ENCODE data around the gene TRAPPC3L.

The TRAPPC3L gene

GRCh38 chr6:116461932-116462885 is 83.3 kb downstream of the TRAPPC3L start:
- peak; percentile 70 for DNase-seq

DNA sequence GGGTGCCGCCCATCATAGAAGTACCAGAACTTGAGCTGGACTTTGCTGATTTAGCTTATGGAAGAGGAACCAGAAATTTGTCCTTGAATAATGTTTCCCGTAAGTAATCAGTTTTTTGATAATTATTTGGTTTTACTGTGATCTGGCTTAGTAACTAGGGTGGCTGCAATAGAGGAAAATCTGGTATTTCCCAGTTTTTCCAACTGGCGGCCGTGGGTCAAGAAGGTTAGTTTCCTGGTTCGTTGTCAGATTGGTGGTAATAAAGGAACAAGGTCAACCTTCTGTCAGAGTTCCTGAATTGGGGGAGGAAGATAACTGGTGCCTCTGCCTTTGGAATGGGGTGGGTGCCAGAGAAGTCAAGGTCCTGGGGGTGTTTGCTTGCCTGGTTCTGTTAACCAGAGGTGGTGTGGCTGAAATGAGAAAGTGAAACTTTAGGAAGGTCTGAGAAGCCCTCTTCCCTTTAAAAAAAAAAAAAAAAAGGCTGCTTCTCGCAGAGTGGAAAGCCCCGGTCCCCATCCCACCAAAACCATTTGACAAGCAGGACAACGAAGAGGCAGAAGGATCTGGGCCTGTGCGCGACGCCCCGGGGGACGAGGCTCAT is 84.1 kb downstream of the TRAPPC3L start, which contains the start of gene CALHM6:
CALHM6 (plus strand) TSS at position 45 of the 601 bp plus-strand sequence; CDS start at position 600, 555 bp downstream.
- no peak for DNase-seq

DNA sequence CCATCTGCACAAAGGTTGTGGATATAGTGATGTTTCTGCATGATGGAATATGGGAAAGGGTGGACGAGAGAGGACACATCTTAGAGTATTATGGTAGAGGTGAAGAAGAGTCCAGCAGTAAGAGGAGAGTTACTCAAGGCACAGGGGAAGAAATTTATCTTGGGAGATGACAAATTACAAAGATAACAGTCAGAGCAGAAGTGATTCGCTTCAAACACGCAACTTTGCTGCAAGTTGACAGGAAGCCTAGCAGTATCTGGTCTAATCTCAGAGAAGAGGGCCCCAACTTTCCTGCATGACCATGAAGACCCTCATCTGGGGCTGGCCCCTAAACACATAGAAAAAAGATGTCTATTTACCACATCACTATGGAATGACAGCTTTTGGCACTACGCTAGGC is 85.6 kb downstream of the TRAPPC3L start:
- DNase-seq = no peak

DNA sequence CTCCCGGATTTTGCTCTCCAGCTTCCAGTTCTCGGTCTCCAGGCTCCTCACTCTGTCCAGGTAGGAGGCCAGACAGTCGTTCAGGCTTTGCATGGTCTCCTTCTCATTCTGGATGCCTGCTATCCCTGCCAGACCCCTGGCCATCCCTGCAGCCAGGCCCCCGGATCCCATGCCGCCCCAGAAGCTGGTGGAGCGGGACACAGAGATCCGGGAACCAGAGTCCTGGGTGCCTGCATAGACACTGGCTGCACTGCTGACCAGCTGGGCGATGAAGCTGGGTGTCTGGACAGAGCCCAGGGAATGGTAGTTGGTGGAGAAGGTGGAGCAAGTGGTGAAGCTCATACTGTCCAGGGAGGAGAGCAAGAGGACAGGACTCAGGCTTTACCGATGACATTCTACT is 87.2 kb downstream of the TRAPPC3L start:
- DNase-seq = no peak

- DNase-seq = no peak
These were observed 88.6 kb downstream of the TRAPPC3L start for GRCh38 chr6:116456927-116457326.

DNA sequence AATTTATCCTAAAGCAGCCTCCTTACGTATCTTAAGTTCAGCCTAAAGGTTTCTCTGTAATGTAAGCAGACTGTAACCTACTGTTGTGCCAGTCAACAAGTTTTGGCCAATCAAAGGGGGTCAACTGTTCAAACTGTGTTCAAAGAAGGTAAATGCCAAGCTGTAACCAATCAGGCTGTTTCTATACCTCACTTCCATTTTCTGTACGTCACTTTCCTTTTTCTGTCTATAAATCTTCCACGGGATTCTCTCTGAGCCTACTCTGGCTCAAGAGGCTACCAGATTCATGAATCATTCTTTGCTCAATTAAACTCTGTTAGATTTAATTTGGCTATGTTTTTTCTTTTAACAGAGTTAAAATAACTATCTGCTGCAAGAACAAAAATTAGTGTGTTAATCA is 89.4 kb downstream of the TRAPPC3L start:
- no peak for DNase-seq

DNA sequence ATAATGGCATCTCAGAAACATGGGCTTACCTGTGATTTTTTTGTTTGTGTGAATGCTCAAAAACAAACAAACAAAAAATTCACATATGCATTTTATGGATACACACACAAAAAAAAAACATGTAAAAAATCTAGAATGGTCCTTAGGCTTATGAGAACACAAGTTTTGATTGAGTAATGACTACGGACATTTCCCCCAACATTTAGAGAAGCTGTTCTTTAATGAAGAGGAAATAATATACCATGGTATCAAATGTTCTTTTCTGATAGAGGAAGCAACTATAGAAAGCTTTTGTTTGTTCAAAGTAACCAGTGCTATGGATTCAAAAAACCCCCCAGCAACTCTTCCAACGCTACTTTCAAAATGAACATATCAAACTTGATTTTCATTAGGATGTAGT is 93.0 kb downstream of the TRAPPC3L start:
- DNase-seq = no peak

- no peak for DNase-seq
These were observed 93.6 kb downstream of the TRAPPC3L start for GRCh38 chr6:116451916-116452315.

DNA sequence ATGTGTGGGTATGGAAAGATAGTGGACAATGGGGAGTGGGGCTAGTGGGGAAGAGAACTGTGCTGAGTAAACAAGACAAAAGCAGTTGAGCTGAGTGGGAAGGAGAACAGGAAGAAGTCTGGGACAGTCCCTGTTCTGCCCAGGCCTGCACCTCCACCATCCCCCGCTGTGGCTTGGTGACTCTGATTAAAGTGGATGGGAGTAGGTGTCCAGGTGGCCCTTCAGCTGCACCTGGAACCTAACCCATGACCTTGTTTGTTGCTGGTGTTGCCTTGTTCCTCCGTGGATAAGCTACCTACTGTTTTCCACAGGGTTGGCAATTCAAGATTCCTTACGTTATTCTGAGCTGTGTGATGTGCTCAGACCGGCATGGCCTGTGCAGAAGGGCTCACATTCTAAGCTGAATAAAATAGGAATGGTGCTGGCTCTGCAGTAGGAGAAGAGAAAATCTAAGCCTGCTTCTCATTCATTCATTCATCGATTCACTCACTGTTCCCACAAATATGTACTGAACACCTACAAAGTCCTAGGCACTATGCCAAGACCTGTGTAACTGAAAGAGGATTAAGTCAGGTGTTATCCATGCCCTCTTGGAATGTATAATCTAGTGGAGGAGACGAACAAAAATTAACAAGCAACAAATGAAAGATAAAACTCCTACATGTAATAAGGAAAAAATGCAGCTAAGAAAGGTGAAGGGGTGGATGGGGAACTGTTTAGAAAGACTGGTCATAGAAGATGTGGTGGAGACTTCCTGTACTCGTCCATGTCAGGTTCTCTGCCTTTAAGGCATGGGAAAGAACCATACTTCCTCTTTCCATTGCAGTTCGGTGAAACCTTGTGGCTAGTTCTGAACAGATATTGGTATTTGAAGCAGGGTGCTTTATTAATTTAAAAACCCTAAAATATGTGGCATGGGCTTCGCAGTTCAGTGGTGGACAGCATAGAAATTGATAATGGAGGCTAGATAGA is 94.4 kb downstream of the TRAPPC3L start:
- DNase-seq = peak; percentile 86

GRCh38 chr6:116450185-116450710 is 95.2 kb downstream of the TRAPPC3L start:
- DNase-seq = peak; percentile 19

DNA sequence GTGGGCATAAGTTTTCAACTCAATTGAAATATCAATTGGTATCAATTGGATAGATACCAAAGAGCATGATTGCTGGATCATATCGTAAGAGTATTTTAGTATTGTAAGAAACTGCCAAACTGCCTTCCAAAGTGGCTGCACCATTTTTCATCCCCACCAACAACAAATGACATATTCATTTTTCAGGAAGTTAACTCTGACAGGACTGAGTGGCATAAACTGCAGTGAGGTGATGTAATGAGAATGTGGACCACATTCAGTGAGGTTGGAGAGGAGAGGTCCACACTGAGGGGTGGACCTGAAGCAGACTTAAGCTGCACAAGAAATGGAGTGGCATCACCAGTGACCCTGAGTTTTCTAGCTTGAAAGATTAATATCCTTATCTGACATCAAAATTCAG is 95.9 kb downstream of the TRAPPC3L start:
- no peak for DNase-seq

DNA sequence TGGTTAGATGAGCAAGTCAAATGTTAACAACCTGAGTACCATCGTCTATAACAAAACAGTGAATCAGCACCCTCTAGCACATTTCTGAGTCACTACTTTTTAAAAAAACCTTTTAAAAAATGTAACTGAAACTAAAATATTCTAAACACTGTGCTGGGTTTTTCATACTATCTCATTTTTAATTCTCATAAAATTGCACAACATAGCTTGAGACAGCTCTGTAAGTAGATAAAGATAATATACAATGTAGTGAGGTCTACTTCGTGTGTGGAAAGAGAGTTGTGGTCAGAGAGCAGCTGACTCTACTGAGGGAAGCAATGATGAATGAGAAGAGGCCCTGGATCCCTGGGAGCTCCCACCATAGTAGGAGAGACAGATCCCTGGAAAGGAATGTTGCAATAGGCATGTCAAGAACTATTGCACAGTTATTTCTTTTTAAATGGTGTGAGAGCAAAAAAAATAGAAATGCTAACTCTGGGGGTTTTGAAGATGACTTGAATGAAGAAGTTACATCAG is 97.9 kb downstream of the TRAPPC3L start:
- DNase-seq = peak; percentile 1

- DNase-seq = no peak
These were observed 98.4 kb downstream of the TRAPPC3L start for GRCh38 chr6:116447052-116447451.

GRCh38 chr6:116446399-116446798 is 99.1 kb downstream of the TRAPPC3L start:
- DNase-seq = no peak

- DNase-seq = peak; percentile 62
These were observed 100.4 kb downstream of the TRAPPC3L start for GRCh38 chr6:116445102-116445501.
